Stimulated activated CD4-positive, alpha-beta T cell treated with anti-CD3 and anti-CD28 coated beads, Interleukin-4, amount 100 ng/mL, for 4 hours (primary cell): ENCODE data around the gene SLC26A6.

Experiments used
- DNase-seq, 2 experiments: peaks; one replicate each; pipeline ENCODE4 v3.0.0-alpha.2; 2020

The SLC26A6 gene

GRCh38 chr3:48660800-48661400, 25.6 kb upstream of the SLC26A6 start:
- DNase-seq: no peak

GRCh38 chr3:48656841-48657281, 21.6 kb upstream of the SLC26A6 start:
- peak; percentile 22 to 39 for DNase-seq

- DNase-seq: peak; percentile 84 to 88
These were observed 21.0 kb upstream of the SLC26A6 start for GRCh38 chr3:48656061-48656840.

- DNase-seq: peak; percentile 50 to 79
These were observed 20.3 kb upstream of the SLC26A6 start for GRCh38 chr3:48655606-48656005.

- DNase-seq: no peak
These were observed 19.8 kb upstream of the SLC26A6 start for GRCh38 chr3:48655063-48655462.

- DNase-seq: no peak
These were observed 17.9 kb upstream of the SLC26A6 start for GRCh38 chr3:48652923-48653715.

- no peak for DNase-seq
These were observed 16.5 kb upstream of the SLC26A6 start for GRCh38 chr3:48651771-48652170.

GRCh38 chr3:48650723-48651122, 15.5 kb upstream of the SLC26A6 start:
- DNase-seq: no peak

- no peak for DNase-seq
These were observed 13.1 kb upstream of the SLC26A6 start for GRCh38 chr3:48648188-48648850.

- DNase-seq: no peak
These were observed 12.5 kb upstream of the SLC26A6 start for GRCh38 chr3:48647714-48648113.

- DNase-seq: no peak
These were observed 9.9 kb upstream of the SLC26A6 start for GRCh38 chr3:48644898-48645760.

- DNase-seq: no peak
These were observed 7.3 kb upstream of the SLC26A6 start for GRCh38 chr3:48642605-48643004.

- DNase-seq: no peak
These were observed 6.1 kb upstream of the SLC26A6 start for GRCh38 chr3:48641396-48641795.

GRCh38 chr3:48639944-48640606, 4.8 kb upstream of the SLC26A6 start:
- no peak for DNase-seq

GRCh38 chr3:48637305-48637704, 2.0 kb upstream of the SLC26A6 start:
- DNase-seq: no peak

GRCh38 chr3:48636149-48636655, 941 bp upstream of the SLC26A6 start:
- no peak for DNase-seq

GRCh38 chr3:48634661-48635221, 520 bp downstream of the SLC26A6 start:
- peak; percentile 56 to 70 for DNase-seq

GRCh38 chr3:48633743-48634142, 1.5 kb downstream of the SLC26A6 start:
- DNase-seq: no peak

- DNase-seq: no peak
These were observed 2.0 kb downstream of the SLC26A6 start for GRCh38 chr3:48633256-48633655.

GRCh38 chr3:48631516-48632448, 3.5 kb downstream of the SLC26A6 start:
- DNase-seq: no peak
